ENCODE data around the gene ZNF814.

DNA sequence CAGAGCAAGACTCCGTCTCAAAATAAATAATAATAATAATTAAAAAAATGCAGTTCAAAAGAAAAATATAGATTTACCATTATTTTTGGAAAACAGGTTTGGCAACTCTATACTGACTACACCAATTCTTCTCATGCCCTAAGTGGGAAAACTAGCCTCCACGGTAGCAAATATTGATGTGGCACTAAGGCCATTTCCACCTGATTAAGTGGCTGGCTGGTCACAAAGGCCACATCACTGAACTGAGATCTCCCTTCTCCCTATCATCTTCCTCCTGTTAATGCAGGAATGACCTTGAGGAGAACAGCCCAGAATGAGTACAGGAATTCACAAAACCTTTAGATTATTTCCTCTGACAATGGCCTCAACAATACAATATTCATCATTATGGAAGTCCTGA, 18.6 kb downstream of the ZNF814 start:
- TF ChIP-seq, protein P1, sequence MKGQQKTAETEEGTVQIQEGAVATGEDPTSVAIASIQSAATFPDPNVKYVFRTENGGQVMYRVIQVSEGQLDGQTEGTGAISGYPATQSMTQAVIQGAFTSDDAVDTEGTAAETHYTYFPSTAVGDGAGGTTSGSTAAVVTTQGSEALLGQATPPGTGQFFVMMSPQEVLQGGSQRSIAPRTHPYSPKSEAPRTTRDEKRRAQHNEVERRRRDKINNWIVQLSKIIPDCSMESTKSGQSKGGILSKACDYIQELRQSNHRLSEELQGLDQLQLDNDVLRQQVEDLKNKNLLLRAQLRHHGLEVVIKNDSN (IDR thresholded peaks at IDR 0.05), result no peak
- no peak for TF ChIP-seq TAF1 (IDR thresholded peaks at IDR 0.05; ENCODE audit: low read depth)
